Hematopoietic multipotent progenitor cell (in vitro differentiated cells): ENCODE measurements around the gene CD164L2. TPM values are rescaled to one million over a fixed set of nuclear protein-coding genes. Genes with fewer than 3 reads are reported as not detected.
"Not testable (repeated sequence)": the region's sequence is repeated elsewhere in the genome, so short reads cannot be mapped to it uniquely, and the experiment has no call there.

Experiments used
- DNase-seq, 3 donors: peaks; one replicate each; pipeline ENCODE4 v3.0.0-alpha.2; 2011 to 2015; ENCODE audit warnings: low read depth in 2 of 3, low spot score in 2 of 3
- total RNA-seq: library from RNA; depleted of rRNA; stranded (reverse); fragments of >200 nt; gene quantifications from one replicate; pipeline ENCODE4 v1.2.3, GENCODE V29; 2012

CD164L2 gene
- total RNA-seq, 1 donor, result under 0.01 TPM

DNA sequence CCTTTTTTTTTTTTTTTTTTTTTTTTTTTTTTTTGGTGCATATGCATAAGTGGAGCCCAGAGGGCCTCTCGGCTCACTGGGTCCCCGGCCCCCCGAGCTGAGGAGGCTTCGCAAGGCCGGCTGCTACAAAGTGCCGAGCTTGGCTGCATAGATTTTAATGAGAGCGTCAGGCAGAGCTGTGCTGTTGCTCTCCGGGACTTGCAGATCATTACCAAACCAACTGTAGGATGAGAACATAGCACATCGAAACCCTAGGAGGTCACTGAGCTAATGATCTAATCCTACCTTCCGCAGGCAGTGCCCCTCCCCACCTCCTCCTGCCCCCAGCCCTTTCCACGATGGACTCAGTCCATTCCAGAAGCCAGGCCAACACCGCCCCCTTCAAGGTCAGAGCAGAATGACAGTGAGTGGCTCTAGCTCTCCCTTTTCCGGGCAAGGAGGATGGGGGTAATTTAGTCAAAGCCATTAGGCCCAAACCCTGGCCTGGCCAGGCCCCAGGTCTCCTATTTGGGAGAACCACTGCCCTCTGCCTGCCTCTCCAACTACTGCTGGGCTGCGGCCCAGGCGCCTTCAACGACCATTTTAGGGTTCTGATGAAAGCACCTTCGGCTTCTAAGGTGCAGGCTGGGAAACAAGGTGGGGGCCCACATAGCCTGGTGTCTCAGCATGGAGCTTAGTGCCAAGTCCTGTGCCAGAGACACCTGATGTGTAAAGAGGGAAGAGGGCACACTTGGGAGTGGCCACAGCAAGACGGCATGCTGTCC, 22.6 kb upstream of the CD164L2 start:
- not testable (repeated sequence) for DNase-seq

DNA sequence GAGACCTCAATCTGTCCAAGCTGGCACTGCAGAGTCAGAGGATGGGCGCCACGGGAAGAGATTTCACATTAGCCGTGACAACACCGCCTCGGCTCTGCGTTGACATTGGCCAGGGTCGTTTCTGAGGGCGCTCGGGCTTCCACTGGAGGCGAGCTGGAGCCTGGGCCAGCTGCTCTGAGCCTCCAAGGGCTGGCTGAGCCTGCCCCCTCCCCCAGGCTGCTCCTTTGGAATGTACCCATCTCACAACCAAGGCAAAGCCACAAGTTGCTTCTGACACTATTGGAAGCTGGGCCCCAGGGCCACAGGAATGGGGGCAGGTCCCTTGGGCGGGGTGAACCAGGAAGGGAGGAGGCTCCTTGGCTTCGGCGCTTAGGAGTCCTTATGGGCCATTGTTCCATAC, 21.9 kb upstream of the CD164L2 start:
- DNase-seq, result no peak

DNA sequence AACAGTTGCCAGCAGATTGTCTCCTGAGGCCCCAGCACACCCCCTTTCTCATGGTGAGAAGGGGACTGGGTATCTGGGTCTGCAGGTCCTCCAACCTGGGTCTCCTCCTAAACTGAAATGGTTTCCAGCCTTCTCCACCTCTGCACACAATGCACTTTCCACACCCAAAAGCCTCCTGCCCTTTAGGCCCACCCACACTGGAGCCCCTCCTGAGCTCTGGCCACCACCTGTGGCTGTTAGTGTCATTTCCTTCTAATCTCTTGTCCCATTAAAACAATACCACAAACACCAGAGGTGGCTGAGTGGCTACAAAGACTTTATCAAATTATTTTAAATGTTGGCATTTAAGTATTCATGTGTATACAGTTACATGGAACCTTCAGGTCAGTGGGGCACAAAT, 20.8 kb upstream of the CD164L2 start:
- peak in 1 of 3 donors; percentile 44 for DNase-seq

GRCh38 chr1:27403065-27403726, 20.1 kb upstream of the CD164L2 start:
- DNase-seq, result peak in 2 of 3 donors; percentile 79 to 91

DNA sequence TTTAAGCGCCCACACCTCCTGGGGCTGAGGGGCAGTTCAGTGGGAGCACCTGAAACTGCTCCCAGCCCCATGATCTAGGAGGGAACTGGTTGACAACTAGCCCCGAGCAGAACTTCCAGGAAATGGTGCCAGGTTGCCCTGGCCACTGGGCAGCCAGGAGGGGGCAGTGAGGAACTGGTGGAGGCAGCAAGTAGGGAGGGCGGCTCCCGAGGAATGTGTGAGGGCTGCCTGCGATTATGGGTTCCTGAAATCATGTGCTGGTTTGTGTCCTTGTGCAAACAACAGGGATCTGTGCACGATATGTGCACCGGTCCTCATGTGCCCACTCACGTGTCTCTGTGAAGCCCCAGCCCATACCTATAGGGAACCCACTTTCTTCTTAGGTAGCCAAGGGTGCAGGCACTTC, 19.2 kb upstream of the CD164L2 start:
- DNase-seq, result peak in 2 of 3 donors; percentile 52 to 63

GRCh38 chr1:27400963-27401341, 17.8 kb upstream of the CD164L2 start:
- DNase-seq, result no peak

DNA sequence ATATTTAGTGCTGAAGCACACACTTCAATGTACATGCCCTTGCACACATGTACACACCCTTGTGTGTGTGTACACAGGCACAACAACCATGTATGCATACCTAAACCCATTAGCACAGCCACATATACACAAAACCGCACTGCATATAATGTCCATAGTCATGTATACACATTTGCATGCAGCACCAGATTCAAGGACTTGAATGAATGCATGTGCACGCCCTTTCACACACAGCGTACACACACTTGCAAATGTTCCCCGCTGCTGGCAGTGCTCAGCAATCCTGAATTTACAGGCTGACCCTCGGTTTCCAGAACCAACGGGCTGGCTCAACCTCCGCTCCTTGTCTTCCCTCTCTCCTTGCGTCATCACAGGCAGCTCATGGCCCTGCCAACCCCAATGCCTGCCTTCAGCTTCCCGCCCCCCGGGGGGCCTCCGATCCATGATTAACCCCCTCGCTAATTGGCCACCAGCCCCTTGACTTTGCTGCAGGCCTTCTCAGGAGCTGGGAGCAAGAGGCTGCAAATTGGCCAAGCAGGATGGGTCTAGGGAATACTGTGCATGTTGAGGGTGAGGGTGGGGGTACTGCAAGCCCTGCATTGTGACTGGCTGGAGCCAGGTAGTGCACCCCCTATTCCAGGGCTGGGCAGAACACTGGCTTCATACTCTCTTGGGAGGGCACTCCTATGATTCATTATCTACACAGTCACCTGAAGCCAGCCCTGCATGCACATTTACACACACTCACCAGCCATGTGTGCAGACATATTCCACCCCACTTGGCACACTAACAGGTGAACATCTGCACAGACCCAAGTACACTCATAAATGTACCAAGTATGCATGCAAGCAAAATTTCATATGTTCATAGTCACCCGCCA, 17.2 kb upstream of the CD164L2 start:
- DNase-seq, result no peak

- DNase-seq, result no peak
Measured at GRCh38 chr1:27399251-27400025, 16.3 kb upstream of the CD164L2 start.

DNA sequence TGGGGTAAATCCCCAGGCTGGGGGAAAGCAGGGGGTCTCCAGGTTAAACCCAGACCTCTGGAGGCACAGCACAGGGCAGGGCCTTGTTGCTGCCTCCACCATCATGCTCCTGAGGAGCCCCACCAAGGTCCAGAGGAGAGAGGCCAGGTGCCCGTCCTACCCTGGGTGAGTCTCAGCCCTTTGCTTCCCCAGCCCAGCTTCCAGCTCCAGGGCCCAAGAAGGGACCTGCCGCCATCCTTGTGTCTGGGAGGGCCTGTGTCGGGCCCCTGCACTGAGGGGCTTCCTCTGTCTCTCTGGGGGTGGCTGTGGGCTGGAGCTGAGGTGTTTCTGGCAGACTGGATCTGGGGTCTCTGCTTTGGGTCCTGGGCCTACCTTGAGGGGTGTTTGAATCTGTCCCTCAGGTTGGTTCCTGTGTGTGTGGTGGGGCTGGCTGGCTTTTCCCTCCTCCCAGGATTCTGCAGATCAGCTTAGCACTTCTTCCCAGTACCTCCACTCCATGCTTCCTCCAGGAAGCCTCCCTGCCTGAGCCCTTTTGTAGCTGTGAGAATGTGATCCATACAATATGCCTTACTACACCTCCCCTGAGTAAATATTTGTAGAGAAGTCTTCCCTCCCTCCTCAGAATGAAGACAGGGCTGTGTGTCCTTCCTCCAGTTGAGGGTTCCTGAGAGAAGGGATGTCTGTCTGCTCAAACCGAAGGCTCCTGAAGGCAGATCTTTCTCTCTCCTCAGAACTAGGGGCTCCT, 15.4 kb upstream of the CD164L2 start:
- DNase-seq, result no peak

- DNase-seq, result no peak
Measured at GRCh38 chr1:27397749-27398148, 14.6 kb upstream of the CD164L2 start.

DNA sequence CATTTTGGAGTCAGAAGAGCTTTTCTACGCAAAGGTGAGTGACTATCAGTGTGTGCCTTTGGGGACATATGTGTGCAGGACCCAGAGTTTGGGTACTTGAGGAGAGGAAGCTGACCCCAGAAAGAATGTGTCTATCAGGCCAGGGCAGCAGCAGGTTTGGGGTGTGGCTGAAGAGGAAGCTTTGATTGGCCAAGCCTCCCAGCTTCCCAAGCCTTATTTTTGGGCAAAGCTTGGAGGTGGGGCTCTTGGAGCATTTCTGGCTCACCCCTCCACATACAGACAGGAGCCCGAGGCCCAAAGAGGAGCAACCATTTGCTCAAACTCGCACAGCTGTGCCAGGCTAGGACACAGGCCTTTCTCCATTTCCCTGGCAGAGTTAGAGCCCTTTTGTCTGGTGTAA, 14.0 kb upstream of the CD164L2 start:
- DNase-seq, result no peak

- DNase-seq, result peak; percentile 70 to 90 (median 80)
Measured at GRCh38 chr1:27395441-27396195, 12.5 kb upstream of the CD164L2 start.

- DNase-seq, result no peak
Measured at GRCh38 chr1:27394925-27395324, 11.8 kb upstream of the CD164L2 start.

DNA sequence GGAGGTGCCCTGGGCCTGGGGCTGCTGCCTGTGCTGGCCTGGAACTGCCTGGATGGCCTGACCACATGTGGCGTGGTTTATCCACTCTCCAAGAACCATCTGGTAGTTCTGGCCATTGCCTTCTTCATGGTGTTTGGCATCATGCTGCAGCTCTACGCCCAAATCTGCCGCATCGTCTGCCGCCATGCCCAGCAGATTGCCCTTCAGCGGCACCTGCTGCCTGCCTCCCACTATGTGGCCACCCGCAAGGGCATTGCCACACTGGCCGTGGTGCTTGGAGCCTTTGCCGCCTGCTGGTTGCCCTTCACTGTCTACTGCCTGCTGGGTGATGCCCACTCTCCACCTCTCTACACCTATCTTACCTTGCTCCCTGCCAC, 11.1 kb upstream of the CD164L2 start:
- no peak for DNase-seq

- DNase-seq, result no peak
Measured at GRCh38 chr1:27393641-27394281, 10.6 kb upstream of the CD164L2 start.

- DNase-seq, result no peak
Measured at GRCh38 chr1:27392778-27393635, 9.9 kb upstream of the CD164L2 start.

- peak; percentile 86 to 95 (median 94) for DNase-seq
Measured at GRCh38 chr1:27392096-27392777, 9.1 kb upstream of the CD164L2 start, which contains the start of gene GPR3. Gene GPR3 (plus strand): TSS chr1:27392622. CDS start chr1:27393799, 1,177 bp downstream.
